ENCODE results near the gene HHLA2. TPM values are rescaled to one million over a fixed set of nuclear protein-coding genes. Genes with fewer than 3 reads are reported as not detected.

Gene HHLA2
- total and polyA plus RNA-seq, 2 of the 8 experiments (the other 6 are each of a cell fraction or from before 2014, with no cell fraction given): not detected

DNA sequence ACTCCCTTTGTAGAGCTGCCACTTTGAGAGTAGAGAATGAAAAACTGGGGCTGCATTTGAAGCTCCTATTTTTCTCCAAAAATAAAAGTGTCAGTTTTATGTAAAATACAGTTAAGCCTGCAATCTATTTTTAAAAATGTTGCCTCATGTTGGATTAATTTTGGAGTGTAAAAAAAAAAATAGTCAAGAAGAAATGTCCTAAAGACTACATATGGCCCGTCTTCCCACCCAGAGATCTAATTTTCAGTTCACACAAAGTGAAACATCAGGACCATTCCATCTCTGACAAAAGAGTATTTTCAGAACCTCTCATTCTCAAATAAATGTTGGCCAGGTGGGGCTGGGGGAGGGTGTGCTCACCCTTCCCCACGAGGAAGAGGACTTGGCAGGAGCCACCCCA is 62.7 kb downstream of the HHLA2 start:
- H3K18ac ChIP-seq (ENCODE audit: extremely low read depth, low read length): no peak overlapping the region
- no peak overlapping the region for H2BK15ac ChIP-seq (ENCODE audit: low read length)
- H3K27ac ChIP-seq (ENCODE audit: low read depth, low read length): no peak overlapping the region
- H2AK5ac ChIP-seq (ENCODE audit: low read depth, low read length): no peak overlapping the region
- H3K4ac ChIP-seq (replicated peaks; ENCODE audit: insufficient read length, low read depth, low read length): no peak overlapping the region
- H3K27me3 ChIP-seq (replicated peaks in 1 of 4; ENCODE audit: control insufficient read depth in 3 of 4, extremely low read depth in 1 of 4, insufficient read depth in 3 of 4, low read length in 3 of 4): no peaks in the 10 kb centered on the region
- no peak overlapping the region for H3K23ac ChIP-seq (ENCODE audit: insufficient read length)
- no peak overlapping the region for H3K9ac ChIP-seq (replicated peaks in 1 of 4; ENCODE audit: extremely low read depth in 1 of 4, low read depth in 3 of 4, low read length in 3 of 4)
- POLR2A ChIA-PET (ENCODE audit: partially characterized antibody): no interaction called here
- no peaks in the 10 kb centered on the region for H3K36me3 ChIP-seq (ENCODE audit: control insufficient read depth in 2 of 4, insufficient read depth in 4 of 4, low read length in 3 of 4)
- H2AFZ ChIP-seq (ENCODE audit: low read length): no peak overlapping the region
- H3K14ac ChIP-seq (ENCODE audit: insufficient read length): no peak overlapping the region
- WGBS, 2 experiments (ENCODE audit: extremely low coverage in 1 of 2, insufficient coverage in 1 of 2, insufficient read length in 1 of 2, insufficient replicate concordance in 2 of 2, low coverage in 1 of 2, low lambda C conversion rate in 2 of 2, missing lambda C conversion rate in 1 of 2): 93% methylated on average over 2 of the region's 2 CpGs; no CpG with 5 or more reads in 1 of the 2 experiments
- H3K4me3 ChIP-seq (ENCODE audit: extremely low read depth in 1 of 4, insufficient read depth in 2 of 4, low read depth in 3 of 4, low read length in 4 of 4): no peak overlapping the region
- H3K79me2 ChIP-seq (ENCODE audit: control insufficient read depth in 1 of 2, insufficient read depth in 2 of 2, low read length in 2 of 2): no peaks in the 10 kb centered on the region
- DNase-seq (ENCODE audit: low read depth in 1 of 2, low spot score in 2 of 2) (no peak), FAIRE-seq (no peak)
- H3K56ac ChIP-seq (replicated peaks; ENCODE audit: insufficient read length, low read depth, low read length): no peak overlapping the region
- no peaks in the 10 kb centered on the region for H3K23me2 ChIP-seq (ENCODE audit: low read depth, low read length)
- H2BK12ac ChIP-seq (ENCODE audit: low read depth, low read length): no peak overlapping the region
- H3K4me1 ChIP-seq (replicated peaks in 1 of 4; ENCODE audit: control insufficient read depth in 3 of 4, insufficient read depth in 4 of 4, low read length in 3 of 4): no peaks in the 10 kb centered on the region
- no peak overlapping the region for H3K4me2 ChIP-seq (ENCODE audit: insufficient read depth in 1 of 2, low read depth in 2 of 2, low read length in 2 of 2)
- H4K5ac ChIP-seq (ENCODE audit: insufficient read length, low read depth, low read length): no peak overlapping the region
- H2BK5ac ChIP-seq (ENCODE audit: low read depth, low read length): no peak overlapping the region
- CTCF ChIA-PET (ENCODE audit: partially characterized antibody): interaction anchor here (0.6 to 0.7 kb wide), 2 partner anchors 418 to 1174 kb away, joined by 3 to 4 read pairs; no protein-coding TSS in a partner anchor
- no peaks in the 10 kb centered on the region for H3K79me1 ChIP-seq (ENCODE audit: low read depth, low read length)
- H4K91ac ChIP-seq (replicated peaks; ENCODE audit: insufficient read length, low read length): no peak overlapping the region
- no peaks in the 10 kb centered on the region for H3K9me3 ChIP-seq (ENCODE audit: insufficient read depth in 2 of 2, low read depth in 1 of 2, low read length in 1 of 2)
- no peak overlapping the region for H2BK20ac ChIP-seq (ENCODE audit: low read length)
- H2BK120ac ChIP-seq (replicated peaks; ENCODE audit: low read depth, low read length): no peak overlapping the region
- no peaks in the 10 kb centered on the region for H4K20me1 ChIP-seq (replicated peaks in 1 of 2; ENCODE audit: control insufficient read depth in 1 of 2, insufficient read depth in 2 of 2, low read length in 2 of 2)
- H4K8ac ChIP-seq (ENCODE audit: extremely low read depth, insufficient read depth, low read length): no peak overlapping the region
- TF ChIP-seq RFX5 (IDR thresholded peaks at IDR 0.05; ENCODE audit: borderline replicate concordance, low read depth, low read length) (no peak), FOSL1 (IDR thresholded peaks at IDR 0.05; ENCODE audit: insufficient read depth, low read depth, low read length) (no peak), EGR1 (IDR thresholded peaks at IDR 0.05; ENCODE audit: borderline replicate concordance, low read depth, low read length) (no peak), PHF8 (conservative IDR thresholded peaks at IDR 0.05; ENCODE audit: low read depth, low read length) (no peak), ATF2 (IDR thresholded peaks at IDR 0.05; ENCODE audit: low read length) (no peak), SP4 (IDR thresholded peaks at IDR 0.05; ENCODE audit: low read length) (no peak), NANOG (IDR thresholded peaks at IDR 0.05; ENCODE audit: insufficient read depth, low read depth, low read length, poor library complexity, severe bottlenecking) (no peak), JUN (IDR thresholded peaks at IDR 0.05; ENCODE audit: low read depth, low read length) (no peak), ASH2L (IDR thresholded peaks at IDR 0.05; ENCODE audit: low read length) (no peak), SRF (IDR thresholded peaks at IDR 0.05; ENCODE audit: low read depth, low read length) (no peak), SIN3A (conservative IDR thresholded peaks at IDR 0.05 in 1 of 2, IDR thresholded peaks at IDR 0.05 in 1 of 2; ENCODE audit: low read depth in 1 of 2, low read length in 2 of 2) (no peak), RAD21 (IDR thresholded peaks at IDR 0.05 in 1 of 2, conservative IDR thresholded peaks at IDR 0.05 in 1 of 2; ENCODE audit: low read depth in 2 of 2, low read length in 2 of 2) (no peak)
